K562 (cell line): ENCODE results near the gene ERCC1. TPM values are rescaled to one million over a fixed set of nuclear protein-coding genes. Genes with fewer than 3 reads are reported as not detected.

Experiments used
- CHD7 ChIP-seq: fragments of 200-600 bp; sonication (generic); IDR thresholded peaks from one replicate; pipeline ENCODE4 v1.6.1; 2012; ENCODE audit warnings: mild to moderate bottlenecking, low read depth, low read length, inconsistent platforms
- CLOCK ChIP-seq: fragments of 250-450 bp; sonication (Bioruptor Pico); IDR thresholded peaks from 2 replicates; pipeline ENCODE4 v1.4.0; 2020; ENCODE audit warnings: mild to moderate bottlenecking, moderate library complexity, borderline replicate concordance
- CREB5 ChIP-seq: fragments of 250-450 bp; sonication (Bioruptor Pico); IDR thresholded peaks from 2 replicates; pipeline ENCODE4 v1.5.0; 2020; ENCODE audit warnings: mild to moderate bottlenecking
- DDX20 ChIP-seq: fragments of 450-650 bp; IDR thresholded peaks from 2 replicates; pipeline ENCODE4 v1.6.1; 2016; ENCODE audit warnings: missing genetic modification characterization, low read depth, mild to moderate bottlenecking, missing compliant biosample characterization, moderate library complexity
- KLF13 ChIP-seq: fragments of 450-650 bp; IDR thresholded peaks from 2 replicates; pipeline ENCODE4 v1.6.1; 2016; ENCODE audit warnings: missing genetic modification characterization, low read depth, mild to moderate bottlenecking, missing compliant biosample characterization, moderate library complexity, borderline replicate concordance
- MAFK ChIP-seq: IDR thresholded peaks from 2 replicates; pipeline ENCODE4 v1.6.1; 2011; ENCODE audit warnings: low read length, improper control_type of control experiment
- NRF1 ChIP-seq, 2 experiments: fragments of 450-650 bp; IDR thresholded peaks in 1 of 2; conservative IDR thresholded peaks in 1 of 2; 2 replicates each; pipeline ENCODE4 v1.6.1; 2014; ENCODE audit warnings: mild to moderate bottlenecking in 2 of 2
- PHB ChIP-seq: fragments of 250-450 bp; sonication (Bioruptor Pico); IDR thresholded peaks from 2 replicates; pipeline ENCODE4 v1.5.0; 2021
- PTBP1 ChIP-seq: fragments of 200-400 bp; formaldehyde crosslinking; IDR thresholded peaks from 2 replicates; pipeline ENCODE4 v1.6.1; 2017; ENCODE audit warnings: low read depth, low read length
- WHSC1 ChIP-seq: IDR thresholded peaks from one replicate; pipeline ENCODE4 v1.6.1; 2012; ENCODE audit warnings: low read length, control low read depth, inconsistent platforms
- ZNF311 ChIP-seq: fragments of 250-450 bp; sonication (Bioruptor Pico); IDR thresholded peaks from 2 replicates; pipeline ENCODE4 v1.4.0; 2020; ENCODE audit warnings: mild to moderate bottlenecking, moderate library complexity
- polyA plus RNA-seq, 8 experiments: library from polyadenylated mRNA; depleted of rRNA in 4 of 8; stranded (reverse) in 5 of 8; unstranded in 3 of 8; fragments of >200 nt; fragmentation: Nextera tagmentation in 2 of 8; fragmentation: Illumina TruSeq in 1 of 8; extraction: Ambion mirVana in 2 of 8; extraction: Trizol in 1 of 8; gene quantifications; 2 replicates each; pipeline versions ENCODE4 v1.2.1 to v1.2.3, GENCODE V29; 2011 to 2014; ENCODE audit warnings: inconsistent platforms in 1 of 8, missing spikeins in 1 of 8
- total RNA-seq, 7 experiments: library from RNA; depleted of rRNA in 6 of 7; stranded (reverse); fragments of >200 nt in 6 of 7; fragmentation: Illumina TruSeq in 2 of 7; extraction: Trizol in 2 of 7; gene quantifications; 2 replicates each; pipeline versions ENCODE4 v1.2.1 to v1.2.3, GENCODE V29; 2011 to 2021; ENCODE audit warnings: low replicate concordance in 1 of 7

ERCC1 gene
- total and polyA plus RNA-seq, 9 of the 15 experiments (the other 6 are each of a cell fraction or from before 2014, with no cell fraction given) = 9.3 to 92.6 (median 60.0) TPM

- TF ChIP-seq CHD7 = no peak
- TF ChIP-seq ZNF311 (CRISPR knock-in tag) = no peak
- no peak for TF ChIP-seq WHSC1
- TF ChIP-seq CLOCK (CRISPR knock-in tag) = no peak
- peak in 1 of 2 experiments; percentile 16; a peak in 3 of 4 replicates for TF ChIP-seq NRF1 (conservative IDR thresholded peaks at IDR 0.05 in 1 of 2, IDR thresholded peaks at IDR 0.05 in 1 of 2)
- TF ChIP-seq MAFK = no peak
- no peak for TF ChIP-seq CREB5 (CRISPR knock-in tag)
- TF ChIP-seq PHB (CRISPR knock-in tag) = no peak
- TF ChIP-seq KLF13 (tag) = 0 out of 2 replicates have a peak, but pooled peaks have one; percentile 32
- no peak for TF ChIP-seq DDX20
- TF ChIP-seq PTBP1 = no peak
These were observed 19.7 kb downstream of the ERCC1 start (continued) for GRCh38 chr19:45403781-45404556.
